HepG2 (cell line): Measurements from ENCODE around the gene LRRC55. TPM values are rescaled to one million over a fixed set of nuclear protein-coding genes. Genes with fewer than 3 reads are reported as not detected.

Experiments
- ATAC-seq: fragments of 200-7000 bp; cut with Tn5 transposase; 3 replicates; pipeline ENCODE4 v1.9.1; 2020; ENCODE audit warnings: mild to moderate bottlenecking, moderate library complexity
- BruUV-seq: library from RNA; stranded (reverse); fragments of 400-500 nt; replicated peaks from 2 replicates; lab custom pipeline; 2021; lab: Mats Ljungman, UMichigan
- CTCF ChIA-PET: fragments of 300-600 bp; formaldehyde crosslinking; extraction: SDS; loops from one replicate; lab custom pipeline; 2021; ENCODE audit warnings: low total read pairs, inconsistent platforms, low intra/inter-chr PET ratio; lab: Yijun Ruan, JAX
- POLR2A ChIA-PET: fragments of 350-600 bp; sonication (Branson Sonifier 250); formaldehyde crosslinking; loops from one replicate; lab custom pipeline; 2020; ENCODE audit warnings: antibody characterized with exemption, inconsistent platforms; lab: Yijun Ruan, JAX
- DNase-seq: peaks from one replicate; pipeline ENCODE4 v3.0.0-alpha.2; 2015; ENCODE audit warnings: low spot score
- FAIRE-seq: peaks from 3 replicates; lab custom pipeline; 2011; peaks lifted over from hg19 to GRCh38; lab: Jason Lieb, UNC
- H2AFZ ChIP-seq: one replicate; pipeline ENCODE4 v1.6.1; 2011; ENCODE audit warnings: low read length, inconsistent platforms
- H3K27ac ChIP-seq: fragments of 300-600 bp; 3 replicates; pipeline ENCODE4 v1.8.0; 2011; ENCODE audit warnings: mixed run types, mild to moderate bottlenecking, mixed read lengths, low read length, inconsistent platforms; ENCODE audit not compliant: insufficient read depth; ENCODE audit errors: extremely low read length
- H3K27me3 ChIP-seq, 2 experiments: fragments of 200-600 bp in 1 of 2; 2 replicates in 1 of 2; 3 replicates in 1 of 2; pipeline versions ENCODE4 v1.6.0 to v1.8.0; 2011; ENCODE audit warnings: low read length in 2 of 2, mild to moderate bottlenecking in 2 of 2, moderate library complexity in 2 of 2, inconsistent platforms in 1 of 2; ENCODE audit not compliant: insufficient read depth in 2 of 2, control insufficient read depth in 1 of 2
- H3K36me3 ChIP-seq, 2 experiments: fragments of 200-600 bp in 1 of 2; replicated peaks in 1 of 2; 2 replicates in 1 of 2; 3 replicates in 1 of 2; pipeline versions ENCODE4 v1.5.1 to v1.8.0; 2011; ENCODE audit warnings: low read length in 2 of 2, inconsistent platforms in 1 of 2; ENCODE audit not compliant: insufficient read depth in 2 of 2, control insufficient read depth in 1 of 2
- H3K4me1 ChIP-seq: 2 replicates; pipeline ENCODE4 v1.5.1; 2012; ENCODE audit warnings: low read length, inconsistent platforms; ENCODE audit not compliant: insufficient read depth
- H3K4me2 ChIP-seq: 2 replicates; pipeline ENCODE4 v1.6.0; 2011; ENCODE audit warnings: low read depth, low read length, inconsistent platforms
- H3K4me3 ChIP-seq, 3 experiments: fragments of 200-600 bp in 1 of 3; sonication (generic), shearing (Covaris generic) in 1 of 3; replicated peaks in 1 of 3; 2 replicates each; pipeline ENCODE4 v1.5.1; 2011 to 2016; ENCODE audit warnings: low read length in 3 of 3, inconsistent platforms in 2 of 3, low read depth in 2 of 3, mild to moderate bottlenecking in 2 of 3, control low read depth in 1 of 3, mixed read lengths in 1 of 3; ENCODE audit not compliant: insufficient read depth in 1 of 3
- H3K79me2 ChIP-seq: one replicate; pipeline ENCODE4 v1.6.1; 2011; ENCODE audit warnings: low read length, inconsistent platforms; ENCODE audit not compliant: insufficient read depth
- H3K9ac ChIP-seq: 2 replicates; pipeline ENCODE4 v1.6.0; 2011; ENCODE audit warnings: mild to moderate bottlenecking, low read depth, low read length, inconsistent platforms; ENCODE audit not compliant: insufficient read depth
- H3K9me3 ChIP-seq: 2 replicates; pipeline ENCODE4 v1.5.1; 2012; ENCODE audit warnings: mild to moderate bottlenecking, low read length
- H4K20me1 ChIP-seq: 2 replicates; pipeline ENCODE4 v1.6.0; 2011; ENCODE audit warnings: inconsistent platforms, mild to moderate bottlenecking, low read length, moderate library complexity; ENCODE audit not compliant: insufficient read depth
- RXRA ChIP-seq: sonication (generic); formaldehyde crosslinking; IDR thresholded peaks from 2 replicates; pipeline ENCODE4 v1.5.1; 2020; ENCODE audit warnings: missing genetic modification reagents
- SAFB2 ChIP-seq: sonication (generic); formaldehyde crosslinking; IDR thresholded peaks from 2 replicates; pipeline ENCODE4 v1.5.1; 2020; ENCODE audit warnings: missing genetic modification reagents, low read depth, mild to moderate bottlenecking, borderline replicate concordance
- ZNF350 ChIP-seq: sonication (generic); formaldehyde crosslinking; IDR thresholded peaks from 2 replicates; pipeline ENCODE4 v1.4.0; 2020; ENCODE audit warnings: mild to moderate bottlenecking, low read depth, missing genetic modification reagents, borderline replicate concordance
- ZNF44 ChIP-seq: sonication (generic); formaldehyde crosslinking; IDR thresholded peaks from 2 replicates; pipeline ENCODE4 v1.5.1; 2020; ENCODE audit warnings: mild to moderate bottlenecking, missing genetic modification reagents
- WGBS: methylation state at CpG from one replicate; pipeline ENCODE4 v1.1.6; 2017; ENCODE audit warnings: low lambda C conversion rate; 5-methylcytosine and 5-hydroxymethylcytosine counted together
- in situ Hi-C: cut with HindIII; loops from 2 replicates; pipeline ENCODE4 v1.10.0; 2017; ENCODE audit warnings: low pct_unique_long_range_greater_than_20kb; ENCODE audit not compliant: extremely low pct_ligation_motif_present
- intact Hi-C: fragments of 100-400 bp; cut with micrococcal nuclease; formaldehyde crosslinking; loops from one replicate; pipeline ENCODE4 v1.10.0; 2022; ENCODE audit not compliant: unreplicated experiment
- polyA plus RNA-seq, 8 experiments: library from polyadenylated mRNA; depleted of rRNA in 3 of 8; stranded (reverse) in 7 of 8; unstranded in 1 of 8; fragments of >200 nt; fragmentation: Illumina TruSeq in 4 of 8; extraction: Trizol in 4 of 8; gene quantifications; 2 replicates each; pipeline versions ENCODE4 v1.2.1 to v1.2.3, GENCODE V29; 2011 to 2016; ENCODE audit warnings: low read depth in 4 of 8, missing spikeins in 1 of 8, mixed read lengths in 1 of 8; ENCODE audit not compliant: insufficient read depth in 1 of 8
- total RNA-seq, 5 experiments: library from RNA; depleted of rRNA; stranded (reverse); fragments of >200 nt; fragmentation: Illumina TruSeq; extraction: Trizol; gene quantifications; 2 replicates each; pipeline ENCODE4 v1.2.3, GENCODE V29; 2016; ENCODE audit warnings: low read depth in 1 of 5
- TF ChIP-seq, protein P1 (sequence below): sonication (generic); formaldehyde crosslinking; IDR thresholded peaks from 2 replicates; pipeline ENCODE4 v1.4.0; 2020; ENCODE audit warnings: missing genetic modification reagents, borderline replicate concordance

The LRRC55 gene
- total and polyA plus RNA-seq, 2 of the 13 experiments (the other 11 are each of a cell fraction or from before 2014, with no cell fraction given): not detected

DNA sequence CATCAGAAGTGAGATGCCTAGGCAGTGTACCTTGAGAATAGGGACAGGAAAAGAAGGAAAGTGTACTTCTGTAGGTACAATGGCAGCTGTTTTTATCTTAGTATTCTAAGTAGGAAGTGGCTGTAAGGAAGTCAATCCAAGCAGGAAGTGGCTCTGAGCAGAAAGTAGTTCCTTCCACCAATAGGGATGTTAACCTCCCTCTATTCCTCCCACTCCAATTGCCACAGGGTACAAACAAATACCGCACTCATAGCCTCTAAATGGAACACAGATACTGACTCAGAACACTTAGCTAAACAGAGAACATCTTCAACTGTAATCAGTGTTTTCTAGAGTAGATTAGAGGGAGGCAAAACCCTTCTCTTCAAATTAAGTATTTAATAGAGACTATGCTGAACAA is 10.6 kb downstream of the LRRC55 start:
- Histone ChIP-seq H3K9ac (no peak overlapping the region), H3K27me3 (no peaks in the 10 kb centered on the region; a peak in 1 of 5 replicates), H2AFZ (no peak overlapping the region), H3K4me3 (no peak overlapping the region), H3K4me1 (no peaks in the 10 kb centered on the region), H3K27ac (no peak overlapping the region), H3K4me2 (no peak overlapping the region), H4K20me1 (no peaks in the 10 kb centered on the region), H3K79me2 (no peaks in the 10 kb centered on the region), H3K36me3 (no peaks in the 10 kb centered on the region), H3K9me3 (no peaks in the 10 kb centered on the region)
- ChIA-PET CTCF (no interaction called here), POLR2A (no interaction called here)
- DNase-seq: no peak
- FAIRE-seq: no peak
- in situ Hi-C loops (no loop called here), intact Hi-C loops (no loop called here)
- no peak for ATAC-seq
- 0% methylated on average over 1 of the region's 1 CpG for WGBS
- no TSS peak for BruUV-seq
- TF ChIP-seq RXRA (CRISPR knock-in tag) (no peak), ZNF44 (CRISPR knock-in tag) (no peak)
- TF ChIP-seq, protein P1, sequence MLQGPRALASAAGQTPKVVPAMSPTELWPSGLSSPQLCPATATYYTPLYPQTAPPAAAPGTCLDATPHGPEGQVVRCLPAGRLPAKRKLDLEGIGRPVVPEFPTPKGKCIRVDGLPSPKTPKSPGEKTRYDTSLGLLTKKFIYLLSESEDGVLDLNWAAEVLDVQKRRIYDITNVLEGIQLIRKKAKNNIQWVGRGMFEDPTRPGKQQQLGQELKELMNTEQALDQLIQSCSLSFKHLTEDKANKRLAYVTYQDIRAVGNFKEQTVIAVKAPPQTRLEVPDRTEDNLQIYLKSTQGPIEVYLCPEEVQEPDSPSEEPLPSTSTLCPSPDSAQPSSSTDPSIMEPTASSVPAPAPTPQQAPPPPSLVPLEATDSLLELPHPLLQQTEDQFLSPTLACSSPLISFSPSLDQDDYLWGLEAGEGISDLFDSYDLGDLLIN (CRISPR knock-in tag): no peak

DNA sequence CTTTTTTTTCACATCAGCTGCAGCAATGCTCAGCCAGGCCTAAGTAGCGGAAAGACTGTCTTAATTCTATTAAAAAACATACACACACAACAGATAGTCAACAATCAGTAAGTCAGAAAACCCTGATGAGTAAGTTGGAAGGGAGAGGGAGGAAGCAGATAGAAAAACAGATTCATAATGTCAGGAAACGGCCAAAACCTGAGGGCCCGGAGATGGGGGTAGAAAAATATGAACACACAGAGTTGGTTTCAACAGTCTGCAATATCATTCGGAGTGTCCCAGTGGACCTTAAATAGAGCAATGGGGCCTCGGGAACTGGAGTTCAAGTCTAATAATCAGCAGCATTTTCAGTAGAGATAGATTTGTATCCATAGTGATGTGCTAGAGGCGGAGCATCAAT is 14.8 kb downstream of the LRRC55 start:
- Histone ChIP-seq H2AFZ (no peak overlapping the region), H3K4me3 (no peak overlapping the region), H3K79me2 (no peaks in the 10 kb centered on the region), H3K4me1 (no peaks in the 10 kb centered on the region), H3K9ac (no peak overlapping the region), H3K4me2 (no peak overlapping the region), H3K27ac (no peak overlapping the region), H4K20me1 (no peaks in the 10 kb centered on the region), H3K9me3 (no peaks in the 10 kb centered on the region), H3K36me3 (no peaks in the 10 kb centered on the region), H3K27me3 (0 out of 5 replicates have a peak, but pooled peaks cover 0 to 4% of the 10 kb centered on the region in 2 experiments)
- intact Hi-C loops (no loop called here), in situ Hi-C loops (no loop called here)
- FAIRE-seq (no peak), ATAC-seq (no peak), DNase-seq (no peak)
- 41% methylated on average over 6 of the region's 6 CpGs for WGBS
- TF ChIP-seq ZNF350 (CRISPR knock-in tag): no peak
- no peak for TF ChIP-seq SAFB2
- CTCF ChIA-PET: no interaction called here
- no TSS peak for BruUV-seq
- POLR2A ChIA-PET: no interaction called here
